HFF-Myc (cell line): ENCODE data around the gene THOC7.

Experiments used
- DNase-seq: peaks from one replicate; pipeline ENCODE4 v3.0.0-alpha.2; 2011; ENCODE audit warnings: low read depth; ENCODE audit errors: extremely low read depth
- H3K4me3 ChIP-seq: replicated peaks from 2 replicates; pipeline ENCODE4 v1.5.1; 2011; ENCODE audit warnings: low read depth, mild to moderate bottlenecking, control low read depth, low read length
- TF ChIP-seq, protein P1 (sequence below): IDR thresholded peaks from 2 replicates; pipeline ENCODE4 v1.5.1; 2012; ENCODE audit warnings: mild to moderate bottlenecking, low read depth, low read length, control low read depth; ENCODE audit errors: missing control alignments

The THOC7 gene

DNA sequence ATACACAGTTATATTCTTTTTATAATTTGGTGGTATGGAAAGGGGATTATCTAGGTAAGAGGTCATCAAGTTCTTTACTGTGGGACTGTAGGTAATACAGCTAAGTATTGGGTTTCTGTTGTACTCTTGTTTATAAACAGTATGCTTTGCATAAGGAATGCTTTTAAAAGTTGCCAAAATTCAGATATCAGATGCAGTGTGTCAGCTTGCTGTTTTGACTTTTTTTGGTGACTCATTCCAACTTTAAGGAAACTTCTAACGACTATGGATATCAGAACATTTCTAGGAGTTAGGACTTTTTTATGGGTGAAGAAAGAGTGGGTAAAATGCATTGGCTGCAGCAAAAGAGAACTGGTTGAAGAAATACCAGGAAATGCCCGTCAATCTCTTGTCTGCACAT is 45.8 kb upstream of the THOC7 start:
- no peak for DNase-seq
- TF ChIP-seq, protein P1, sequence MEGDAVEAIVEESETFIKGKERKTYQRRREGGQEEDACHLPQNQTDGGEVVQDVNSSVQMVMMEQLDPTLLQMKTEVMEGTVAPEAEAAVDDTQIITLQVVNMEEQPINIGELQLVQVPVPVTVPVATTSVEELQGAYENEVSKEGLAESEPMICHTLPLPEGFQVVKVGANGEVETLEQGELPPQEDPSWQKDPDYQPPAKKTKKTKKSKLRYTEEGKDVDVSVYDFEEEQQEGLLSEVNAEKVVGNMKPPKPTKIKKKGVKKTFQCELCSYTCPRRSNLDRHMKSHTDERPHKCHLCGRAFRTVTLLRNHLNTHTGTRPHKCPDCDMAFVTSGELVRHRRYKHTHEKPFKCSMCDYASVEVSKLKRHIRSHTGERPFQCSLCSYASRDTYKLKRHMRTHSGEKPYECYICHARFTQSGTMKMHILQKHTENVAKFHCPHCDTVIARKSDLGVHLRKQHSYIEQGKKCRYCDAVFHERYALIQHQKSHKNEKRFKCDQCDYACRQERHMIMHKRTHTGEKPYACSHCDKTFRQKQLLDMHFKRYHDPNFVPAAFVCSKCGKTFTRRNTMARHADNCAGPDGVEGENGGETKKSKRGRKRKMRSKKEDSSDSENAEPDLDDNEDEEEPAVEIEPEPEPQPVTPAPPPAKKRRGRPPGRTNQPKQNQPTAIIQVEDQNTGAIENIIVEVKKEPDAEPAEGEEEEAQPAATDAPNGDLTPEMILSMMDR, result no peak
- H3K4me3 ChIP-seq, result no peak overlapping the region

DNA sequence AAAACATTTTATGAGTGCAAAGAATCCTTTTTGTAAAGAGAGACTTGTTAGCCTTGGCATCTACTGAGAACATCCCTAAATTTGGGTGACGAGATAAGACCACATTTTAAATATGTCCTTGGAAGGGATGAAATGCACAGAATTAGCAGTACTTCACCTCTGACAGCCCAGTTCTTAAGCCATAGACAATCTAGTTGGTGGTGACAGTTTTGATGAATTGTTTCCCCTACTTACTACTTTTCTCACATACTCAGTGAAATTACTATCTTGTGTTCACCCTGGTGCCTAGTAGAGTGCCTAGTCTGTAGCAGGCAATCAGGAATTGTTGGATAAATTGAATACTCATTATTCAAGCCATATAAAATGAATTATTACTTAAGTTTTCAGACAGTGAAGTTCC is 45.2 kb upstream of the THOC7 start:
- TF ChIP-seq, protein P1, result no peak
- DNase-seq, result no peak
- H3K4me3 ChIP-seq, result no peak overlapping the region

DNA sequence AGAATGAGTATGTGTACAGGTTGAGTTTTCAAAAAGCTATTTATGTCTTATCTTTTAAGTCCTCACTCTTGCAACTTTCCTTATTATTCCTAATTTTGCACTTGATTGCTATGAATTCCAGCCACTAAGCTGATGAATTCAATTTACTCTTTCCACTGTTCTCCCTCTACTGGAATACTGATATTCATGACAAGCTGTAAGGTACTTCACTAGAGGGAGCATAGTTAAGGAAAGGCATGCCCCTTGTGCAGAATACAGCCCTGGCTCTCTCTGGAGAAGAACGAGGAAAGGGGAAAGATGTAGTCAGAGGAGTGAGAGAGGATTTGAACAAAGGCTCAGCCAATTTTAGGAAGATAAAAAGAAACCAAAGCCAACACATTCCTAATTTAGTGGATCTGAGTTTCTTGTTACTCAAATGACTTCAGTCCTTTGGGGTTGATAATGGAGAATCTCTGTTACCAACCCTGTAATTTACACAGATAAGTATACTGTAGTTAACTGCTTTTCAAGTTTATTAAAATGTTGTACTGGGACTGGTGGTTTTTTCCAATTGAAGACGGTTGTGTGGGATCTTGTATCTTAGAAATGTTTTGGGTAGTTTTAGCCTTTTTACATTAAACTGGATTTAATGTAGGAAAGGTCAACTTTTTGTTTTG is 44.6 kb upstream of the THOC7 start:
- no peak for DNase-seq
- H3K4me3 ChIP-seq, result no peak overlapping the region
- TF ChIP-seq, protein P1, result peak; percentile 20

DNA sequence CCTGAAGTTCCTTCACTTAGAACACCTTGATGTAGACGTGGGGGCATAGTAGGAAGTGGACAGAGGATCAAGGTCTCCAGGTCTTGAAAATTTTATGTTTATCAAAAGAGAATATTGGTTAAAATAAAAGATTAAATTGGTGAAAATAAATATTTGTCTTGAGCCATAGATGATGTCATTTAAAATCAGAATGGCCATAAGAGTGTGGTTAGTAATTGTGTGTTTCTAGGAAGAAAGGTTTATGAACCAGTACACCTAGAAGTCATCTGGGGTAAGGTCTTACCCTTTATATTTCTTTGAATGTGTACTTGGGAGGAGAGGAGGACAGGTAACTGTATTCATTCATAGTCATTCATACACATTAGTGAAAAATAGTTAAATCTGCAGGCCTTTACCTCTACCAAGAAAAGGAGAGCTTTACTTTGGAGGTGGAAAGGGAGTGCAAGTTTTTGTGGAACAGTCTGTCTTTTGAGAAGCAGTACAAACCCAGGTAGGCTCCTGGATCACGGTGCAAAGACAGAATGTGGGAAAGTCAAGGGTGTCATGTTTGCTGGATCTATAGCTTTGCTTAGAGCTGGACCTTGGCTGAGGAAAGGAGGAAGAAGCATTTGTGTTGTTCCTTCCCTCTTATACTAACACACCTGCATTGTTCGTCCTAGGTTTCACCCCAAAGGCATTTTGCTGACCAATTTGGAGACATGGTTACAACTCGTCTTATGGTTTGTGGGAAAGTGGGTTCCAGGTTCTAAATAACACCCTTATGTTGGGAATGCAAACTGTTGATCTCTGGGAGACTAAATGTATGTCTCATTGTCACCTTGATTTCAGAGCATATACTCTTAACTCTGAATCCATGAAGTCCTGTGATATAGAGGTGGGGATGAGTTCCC is 42.4 kb upstream of the THOC7 start:
- DNase-seq, result no peak
- no peak overlapping the region for H3K4me3 ChIP-seq
- TF ChIP-seq, protein P1, result no peak

DNA sequence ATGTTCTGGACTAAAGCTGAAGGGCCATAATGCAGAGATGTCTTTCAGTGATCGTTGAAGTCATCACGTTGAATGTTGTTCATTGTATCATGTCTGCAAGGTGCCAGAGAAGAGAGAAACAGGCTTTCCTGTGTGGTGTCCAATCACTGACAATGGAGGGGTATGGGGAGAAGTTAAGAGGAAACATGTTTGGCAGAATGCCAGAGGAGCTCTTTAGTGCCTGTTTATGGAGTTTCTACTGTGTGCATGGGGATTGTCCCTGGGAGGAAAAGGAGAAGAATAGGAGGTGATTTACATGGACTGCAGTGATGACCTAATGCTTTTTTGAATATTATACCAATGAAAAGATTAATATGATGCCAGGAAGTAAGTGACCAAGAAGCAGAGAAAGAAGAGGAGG is 36.9 kb upstream of the THOC7 start:
- TF ChIP-seq, protein P1, result no peak
- no peak overlapping the region for H3K4me3 ChIP-seq
- DNase-seq, result no peak

DNA sequence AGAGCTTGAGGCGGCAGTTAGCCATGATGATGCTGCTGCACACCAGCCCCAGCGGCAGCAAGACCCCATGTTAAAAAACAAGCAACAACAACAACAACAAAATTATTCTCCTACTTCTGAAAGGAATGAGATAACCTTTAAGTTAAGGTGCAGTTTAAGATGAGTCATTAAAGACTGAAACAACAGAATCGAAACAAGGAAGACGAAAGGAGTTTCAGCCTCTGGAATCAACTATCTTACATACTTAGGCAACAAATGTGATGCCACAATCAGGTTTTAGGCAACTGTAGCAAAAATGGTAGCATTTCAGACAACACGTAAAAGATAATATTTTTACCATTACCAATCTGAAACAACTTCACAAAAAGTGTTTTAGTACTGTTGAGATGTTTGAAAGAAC is 36.4 kb upstream of the THOC7 start:
- no peak overlapping the region for H3K4me3 ChIP-seq
- TF ChIP-seq, protein P1, result no peak
- DNase-seq, result no peak
